SK-N-SH treated with all-trans-retinoic acid at 6 μM for 48 hours (cell line): ENCODE measurements around the gene SH3TC1.

ENCODE experiments used
- ATAC-seq: fragments of 200-7000 bp; cut with Tn5 transposase; 3 replicates; pipeline ENCODE4 v1.9.1; 2020; ENCODE audit warnings: mild to moderate bottlenecking, moderate library complexity
- ARNTL ChIP-seq: fragments of 450-650 bp; formaldehyde crosslinking; IDR thresholded peaks from 2 replicates; pipeline ENCODE4 v1.5.0; 2020; ENCODE audit warnings: low read depth, mild to moderate bottlenecking, moderate library complexity, borderline replicate concordance
- BACH2 ChIP-seq: fragments of 250-450 bp; sonication (Bioruptor Pico); IDR thresholded peaks from 2 replicates; pipeline ENCODE4 v1.9.0; 2021; ENCODE audit warnings: mild to moderate bottlenecking, borderline replicate concordance
- CREB5 ChIP-seq: fragments of 250-450 bp; sonication (Bioruptor Pico); IDR thresholded peaks from 2 replicates; pipeline ENCODE4 v1.5.1; 2020; ENCODE audit warnings: low read depth, mild to moderate bottlenecking, moderate library complexity
- CSDC2 ChIP-seq: fragments of 250-450 bp; sonication (Bioruptor Pico); IDR thresholded peaks from 2 replicates; pipeline ENCODE4 v1.5.0; 2020; ENCODE audit warnings: mild to moderate bottlenecking, moderate library complexity
- CSRNP3 ChIP-seq: fragments of 250-450 bp; sonication (Bioruptor Pico); IDR thresholded peaks from 2 replicates; pipeline ENCODE4 v1.5.1; 2021; ENCODE audit warnings: mild to moderate bottlenecking, moderate library complexity
- ESRRG ChIP-seq: fragments of 250-450 bp; sonication (Bioruptor Pico); IDR thresholded peaks from 2 replicates; pipeline ENCODE4 v1.6.1; 2021; ENCODE audit warnings: mild to moderate bottlenecking
- GLIS3 ChIP-seq: fragments of 250-450 bp; sonication (Bioruptor Pico); IDR thresholded peaks from 2 replicates; pipeline ENCODE4 v1.5.0; 2020; ENCODE audit warnings: mild to moderate bottlenecking, moderate library complexity
- ISL1 ChIP-seq: fragments of 250-450 bp; sonication (Bioruptor Pico); IDR thresholded peaks from 2 replicates; pipeline ENCODE4 v2.1.2; 2022; ENCODE audit warnings: mild to moderate bottlenecking, moderate library complexity
- OSR1 ChIP-seq: fragments of 250-450 bp; sonication (Bioruptor Pico); IDR thresholded peaks from 2 replicates; pipeline ENCODE4 v1.8.0; 2022; ENCODE audit warnings: moderate library complexity, mild to moderate bottlenecking, inconsistent platforms
- PATZ1 ChIP-seq: fragments of 250-450 bp; sonication (Bioruptor Pico); IDR thresholded peaks from 2 replicates; pipeline ENCODE4 v1.8.0; 2020; ENCODE audit warnings: mild to moderate bottlenecking, moderate library complexity, borderline replicate concordance
- POU6F1 ChIP-seq: fragments of 250-450 bp; sonication (Bioruptor Pico); IDR thresholded peaks from 2 replicates; pipeline ENCODE4 v1.8.0; 2021; ENCODE audit warnings: low read depth, mild to moderate bottlenecking, moderate library complexity, borderline replicate concordance
- PPARA ChIP-seq: fragments of 250-450 bp; sonication (Bioruptor Pico); IDR thresholded peaks from 2 replicates; pipeline ENCODE4 v1.5.0; 2020; ENCODE audit warnings: mild to moderate bottlenecking, borderline replicate concordance
- RARB ChIP-seq: fragments of 250-450 bp; sonication (Bioruptor Pico); IDR thresholded peaks from 2 replicates; pipeline ENCODE4 v1.8.0; 2021; ENCODE audit warnings: mild to moderate bottlenecking, moderate library complexity
- SNAI2 ChIP-seq: fragments of 250-450 bp; sonication (Bioruptor Pico); IDR thresholded peaks from 2 replicates; pipeline ENCODE4 v1.5.0; 2020; ENCODE audit warnings: mild to moderate bottlenecking, moderate library complexity
- TCF4 ChIP-seq: fragments of 250-450 bp; sonication (Bioruptor Pico); IDR thresholded peaks from 2 replicates; pipeline ENCODE4 v1.8.0; 2021; ENCODE audit warnings: mild to moderate bottlenecking, moderate library complexity, borderline replicate concordance
- TOX ChIP-seq: fragments of 250-450 bp; sonication (Bioruptor Pico); IDR thresholded peaks from 2 replicates; pipeline ENCODE4 v1.8.0; 2021; ENCODE audit warnings: mild to moderate bottlenecking, moderate library complexity, borderline replicate concordance
- TSHZ2 ChIP-seq: fragments of 250-450 bp; sonication (Bioruptor Pico); IDR thresholded peaks from 2 replicates; pipeline ENCODE4 v1.5.0; 2020; ENCODE audit warnings: mild to moderate bottlenecking, moderate library complexity
- ZFP3 ChIP-seq: fragments of 250-450 bp; sonication (Bioruptor Pico); IDR thresholded peaks from 2 replicates; pipeline ENCODE4 v1.5.0; 2020; ENCODE audit warnings: mild to moderate bottlenecking, moderate library complexity
- ZFP30 ChIP-seq: fragments of 450-650 bp; formaldehyde crosslinking; IDR thresholded peaks from 2 replicates; pipeline ENCODE4 v1.5.0; 2022; ENCODE audit warnings: mild to moderate bottlenecking, moderate library complexity
- ZNF565 ChIP-seq: fragments of 450-650 bp; formaldehyde crosslinking; conservative IDR thresholded peaks from 2 replicates; pipeline ENCODE4 v1.5.0; 2020; ENCODE audit warnings: low read depth, mild to moderate bottlenecking, moderate library complexity
- ZNF70 ChIP-seq: fragments of 450-650 bp; formaldehyde crosslinking; IDR thresholded peaks from 2 replicates; pipeline ENCODE4 v1.5.0; 2020; ENCODE audit warnings: mild to moderate bottlenecking, moderate library complexity
- ZNF8 ChIP-seq: fragments of 450-650 bp; formaldehyde crosslinking; IDR thresholded peaks from 2 replicates; pipeline ENCODE4 v1.5.0; 2020; ENCODE audit warnings: mild to moderate bottlenecking, moderate library complexity

The SH3TC1 gene

GRCh38 chr4:8173492-8174242 is 25.4 kb upstream of the SH3TC1 start:
- ATAC-seq: no peak
- TF ChIP-seq PATZ1 (CRISPR knock-in tag) (no peak), PPARA (CRISPR knock-in tag) (no peak), CSDC2 (CRISPR knock-in tag) (no peak), OSR1 (CRISPR knock-in tag) (no peak), ZFP3 (no peak), TOX (CRISPR knock-in tag) (no peak), CREB5 (no peak)

GRCh38 chr4:8174970-8175369 is 24.1 kb upstream of the SH3TC1 start:
- no peak for TF ChIP-seq RARB
- no peak for TF ChIP-seq ESRRG
- TF ChIP-seq OSR1 (CRISPR knock-in tag): no peak
- TF ChIP-seq SNAI2 (CRISPR knock-in tag): no peak
- no peak for TF ChIP-seq POU6F1 (CRISPR knock-in tag)
- TF ChIP-seq ZFP30 (CRISPR knock-in tag): no peak
- no peak for TF ChIP-seq CREB5
- TF ChIP-seq CSRNP3: no peak
- TF ChIP-seq CSDC2 (CRISPR knock-in tag): no peak
- TF ChIP-seq ISL1 (CRISPR knock-in tag): no peak
- no peak for TF ChIP-seq TOX (CRISPR knock-in tag)
- TF ChIP-seq ZNF565 (CRISPR knock-in tag): no peak
- TF ChIP-seq PATZ1 (CRISPR knock-in tag): no peak
- TF ChIP-seq GLIS3: no peak
- no peak for TF ChIP-seq ZNF70 (CRISPR knock-in tag)
- no peak for TF ChIP-seq ZFP3
- no peak for TF ChIP-seq TCF4 (CRISPR knock-in tag)
- no peak for ATAC-seq

- ATAC-seq: no peak
- TF ChIP-seq SNAI2 (CRISPR knock-in tag) (no peak), TOX (CRISPR knock-in tag) (no peak), BACH2 (CRISPR knock-in tag) (no peak), GLIS3 (no peak), CSDC2 (CRISPR knock-in tag) (no peak), ZFP3 (no peak), ZNF8 (CRISPR knock-in tag) (no peak), CSRNP3 (no peak), ZFP30 (CRISPR knock-in tag) (no peak), PPARA (CRISPR knock-in tag) (no peak), TSHZ2 (no peak), ARNTL (no peak), ZNF565 (CRISPR knock-in tag) (no peak)
These were observed 23.4 kb upstream of the SH3TC1 start for GRCh38 chr4:8175686-8176085.
